HG02884 (cell line): ENCODE measurements around the gene SOX30.

Experiments used
- ATAC-seq: cut with Tn5 transposase; IDR thresholded peaks from one replicate; pipeline ENCODE4 v1.9.1; 2021; ENCODE audit warnings: mild to moderate bottlenecking, moderate library complexity; ENCODE audit not compliant: unreplicated experiment

The SOX30 gene

DNA sequence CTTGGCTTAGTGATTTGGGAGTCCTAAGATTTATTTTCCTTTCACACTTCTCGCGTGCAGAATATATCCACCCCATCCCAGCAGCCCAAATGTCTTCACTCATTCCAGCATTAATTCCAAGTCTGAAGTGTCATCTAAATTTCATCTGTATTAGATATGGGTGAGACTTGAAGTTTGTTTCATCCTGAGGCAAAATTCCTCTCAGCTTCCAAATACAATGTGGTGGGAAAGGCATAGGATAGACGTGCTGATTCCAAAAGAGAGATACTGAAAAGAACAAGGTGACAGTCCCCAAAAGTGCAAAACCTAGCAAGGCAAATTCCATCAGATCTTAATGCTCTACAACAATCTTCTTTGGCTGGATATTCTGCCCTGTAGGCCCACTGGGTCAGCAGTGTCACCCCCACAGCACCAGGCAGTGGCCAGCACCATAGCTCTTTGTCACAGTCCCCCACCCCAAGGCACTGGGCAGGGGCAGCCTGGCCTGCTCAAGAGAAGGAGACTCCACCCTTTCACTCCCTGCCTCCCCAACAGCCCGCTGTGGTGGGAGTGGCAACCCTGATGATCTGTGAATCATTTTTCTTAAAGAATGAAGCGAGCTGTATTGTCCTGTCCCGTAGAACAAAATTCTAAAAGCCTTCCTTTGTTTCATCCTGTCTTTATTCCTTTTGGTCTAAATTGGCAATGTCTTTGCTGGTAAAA, 74.0 kb downstream of the SOX30 start:
- ATAC-seq: no peak

DNA sequence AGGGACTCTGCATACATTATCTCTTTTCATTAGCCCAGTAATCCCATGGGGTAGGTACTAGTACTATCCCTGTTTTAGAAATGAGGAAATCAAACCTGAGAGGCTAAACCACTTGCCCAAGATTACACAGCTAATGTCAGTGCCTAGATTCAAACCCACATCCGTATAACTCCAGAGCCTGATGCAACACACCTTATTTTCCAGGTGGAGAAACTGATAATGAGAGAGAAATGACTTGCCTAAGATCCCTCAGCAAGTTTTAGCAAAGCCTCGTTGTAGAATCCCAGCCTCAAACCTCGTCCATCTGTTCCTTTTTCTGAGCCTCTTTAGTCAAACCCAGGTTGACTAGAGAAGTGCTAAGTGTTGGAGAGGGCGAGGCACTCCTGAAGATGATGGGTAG, 75.6 kb downstream of the SOX30 start:
- no peak for ATAC-seq
